T-helper 2 cell (primary cell): ENCODE measurements around the gene TSNAX.
"Not testable (repeated sequence)": the region's sequence is repeated elsewhere in the genome, so short reads cannot be mapped to it uniquely, and the experiment has no call there.

Experiments used
- DNase-seq, 5 experiments: peaks; one replicate each; pipeline versions ENCODE4 v3.0.0 to v3.0.0-alpha.2; 2012 to 2022
- total RNA-seq, 2 donors: gene quantifications; one replicate each; lab custom pipeline; 2026; lab: John Stamatoyannopoulos, UW

Gene TSNAX, protein sequence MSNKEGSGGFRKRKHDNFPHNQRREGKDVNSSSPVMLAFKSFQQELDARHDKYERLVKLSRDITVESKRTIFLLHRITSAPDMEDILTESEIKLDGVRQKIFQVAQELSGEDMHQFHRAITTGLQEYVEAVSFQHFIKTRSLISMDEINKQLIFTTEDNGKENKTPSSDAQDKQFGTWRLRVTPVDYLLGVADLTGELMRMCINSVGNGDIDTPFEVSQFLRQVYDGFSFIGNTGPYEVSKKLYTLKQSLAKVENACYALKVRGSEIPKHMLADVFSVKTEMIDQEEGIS
- total RNA-seq = 19.3 to 34.4 reads per million in 2 donors

DNA sequence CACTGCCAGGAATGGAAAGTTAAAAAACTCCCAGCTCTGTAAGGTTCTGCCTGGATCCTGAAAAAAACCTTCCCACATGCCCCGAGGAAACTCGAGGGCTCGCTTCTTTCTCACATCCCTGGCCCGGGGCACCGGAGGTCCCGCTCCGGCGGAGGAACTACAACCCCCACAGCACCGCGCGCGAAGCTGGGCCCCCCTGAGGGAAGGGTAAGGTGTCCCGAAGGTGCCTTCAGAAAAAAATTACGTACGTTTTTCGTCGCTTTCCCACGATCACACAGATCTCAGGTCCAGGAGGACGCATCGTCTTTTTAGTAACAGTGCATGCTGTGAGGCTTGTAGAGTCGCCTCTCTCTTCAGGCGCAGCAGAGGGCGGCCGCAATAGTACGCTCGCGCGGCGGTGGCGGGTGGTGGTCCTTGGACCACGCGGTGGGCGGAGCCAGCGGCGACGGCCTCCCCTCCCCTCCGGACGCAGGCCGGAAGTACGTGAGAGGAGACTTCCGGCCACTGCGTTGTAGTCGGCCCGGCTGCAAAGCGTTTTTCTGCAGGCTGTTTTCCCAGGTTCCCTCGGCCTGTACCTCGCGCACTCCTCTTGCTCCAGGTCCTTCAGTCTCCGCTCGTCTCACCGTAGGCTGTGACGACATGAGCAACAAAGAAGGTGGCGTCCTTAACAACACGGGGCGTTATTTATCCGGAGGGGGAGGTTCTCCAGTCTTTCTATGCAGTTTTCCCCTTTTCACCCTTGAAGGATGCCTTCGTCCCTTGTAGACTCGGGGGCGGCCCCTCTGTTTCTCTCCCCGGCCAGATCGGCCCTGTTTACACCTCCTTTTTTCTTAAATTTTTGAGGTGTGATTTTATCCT, at the start of gene TSNAX:
Gene TSNAX, plus strand, starts transcription at position 498 of the 858 bp plus-strand sequence. Its CDS starts 142 bp downstream, at position 640.
- DNase-seq = peak; percentile 75 to 96 (median 84)

DNA sequence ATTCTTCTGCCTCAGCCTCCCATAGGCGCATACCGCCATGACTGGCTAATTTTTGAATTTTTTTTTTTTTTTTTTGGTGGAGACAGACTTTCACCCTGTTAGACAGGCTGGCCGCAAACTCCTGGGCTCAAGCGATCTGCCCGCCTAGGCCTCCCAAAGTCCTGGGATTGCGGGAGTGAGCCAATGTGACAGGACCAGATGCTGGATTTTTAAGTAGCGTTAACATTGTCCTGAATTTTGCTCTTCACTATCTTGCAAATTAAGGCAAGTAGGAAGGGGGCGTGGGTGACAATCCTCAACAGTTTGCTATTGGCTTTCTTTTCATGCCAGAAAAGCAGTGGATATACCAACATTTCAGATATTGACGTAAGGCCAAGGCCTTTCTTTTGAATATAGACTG, 49.7 kb upstream of the TSNAX start:
- no peak for DNase-seq

DNA sequence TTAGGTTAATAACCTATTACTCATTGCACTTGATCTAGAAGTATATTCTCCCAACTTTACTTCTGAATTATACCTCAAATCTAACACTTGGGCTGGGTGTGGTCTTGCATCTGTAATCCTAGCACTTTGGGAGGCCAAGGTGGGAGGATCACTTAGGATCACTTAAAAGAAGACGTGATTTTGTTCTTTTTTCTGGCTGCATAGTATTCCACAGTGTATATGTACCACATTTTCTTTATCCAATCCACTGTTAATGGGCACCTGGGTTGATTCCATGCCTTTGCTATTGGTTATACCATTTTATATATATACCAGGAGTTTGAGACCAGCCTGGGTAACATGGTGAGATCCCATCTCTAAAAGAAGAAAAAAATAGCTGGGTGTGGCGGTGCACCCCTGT, 48.5 kb upstream of the TSNAX start:
- no peak for DNase-seq

DNA sequence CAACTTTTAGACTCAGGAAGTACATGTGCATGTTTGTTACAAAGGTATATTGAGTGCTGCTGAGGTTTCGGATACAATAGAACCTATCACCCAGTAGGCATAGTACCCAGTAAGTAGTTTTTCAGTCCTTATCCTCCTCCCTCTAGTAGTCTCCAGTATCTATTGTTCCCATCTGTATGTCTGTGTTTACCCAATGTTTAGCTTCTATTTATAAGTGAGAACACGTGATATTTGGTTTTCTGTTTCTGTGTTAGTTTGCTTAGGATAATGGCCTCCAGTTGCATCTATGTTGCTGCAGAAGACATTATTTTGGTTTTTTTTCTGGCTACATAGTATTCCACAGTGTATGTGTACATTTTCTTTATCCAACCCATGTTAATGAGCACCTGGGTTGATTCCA, 47.2 kb upstream of the TSNAX start:
- no peak for DNase-seq

DNA sequence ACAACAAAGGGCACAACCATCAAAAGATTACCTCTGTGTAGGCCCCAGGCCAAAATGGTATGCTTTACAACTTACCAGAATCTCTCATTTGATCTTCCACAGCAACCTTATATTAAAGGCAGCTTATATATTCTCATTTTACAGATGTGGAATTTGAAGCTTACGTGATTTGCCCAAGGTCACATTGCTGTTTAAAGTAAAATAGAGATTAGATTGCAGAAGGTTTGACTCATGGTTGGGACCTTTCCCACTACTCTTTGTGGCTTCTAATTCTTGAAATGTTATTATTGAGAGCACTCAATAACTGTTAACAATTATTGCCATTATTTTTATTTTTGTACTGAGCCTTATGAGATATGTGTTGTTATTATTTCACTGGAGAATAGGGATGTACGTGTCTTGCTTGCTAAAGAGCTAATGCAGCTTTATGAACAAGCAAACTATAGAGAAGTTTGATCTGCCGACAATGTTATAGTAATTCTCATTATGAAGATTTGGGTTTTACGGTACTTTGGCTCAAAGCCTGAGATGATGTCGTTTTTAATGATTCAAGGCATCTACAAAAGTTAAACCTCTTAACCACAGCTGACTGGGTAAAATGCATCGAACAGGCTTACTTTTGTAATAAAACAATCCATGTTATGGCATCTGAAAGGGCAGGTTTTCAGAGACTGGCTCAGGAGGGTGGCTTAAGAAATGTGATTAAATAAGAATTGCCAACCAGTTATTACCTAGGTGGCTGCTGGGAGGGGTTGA, 43.3 kb upstream of the TSNAX start:
- no peak for DNase-seq

DNA sequence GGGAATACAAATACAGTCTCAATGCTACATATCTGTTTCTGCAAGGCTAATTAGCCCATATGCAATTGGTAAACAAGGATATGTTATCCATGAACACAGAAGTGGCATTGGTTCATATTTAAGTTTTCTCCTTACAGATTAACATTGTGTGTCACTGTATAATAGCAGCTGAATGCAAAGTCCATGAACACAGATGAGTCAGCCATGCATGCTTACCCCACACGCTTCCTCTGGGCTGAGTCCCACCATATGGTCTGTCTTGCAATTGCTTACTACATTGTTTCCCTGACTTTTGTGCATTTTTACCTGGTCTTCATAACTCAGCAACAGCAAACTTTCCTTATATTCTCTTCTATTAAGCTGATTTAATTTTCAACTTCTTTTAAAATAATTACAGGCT, 41.5 kb upstream of the TSNAX start:
- no peak for DNase-seq

DNA sequence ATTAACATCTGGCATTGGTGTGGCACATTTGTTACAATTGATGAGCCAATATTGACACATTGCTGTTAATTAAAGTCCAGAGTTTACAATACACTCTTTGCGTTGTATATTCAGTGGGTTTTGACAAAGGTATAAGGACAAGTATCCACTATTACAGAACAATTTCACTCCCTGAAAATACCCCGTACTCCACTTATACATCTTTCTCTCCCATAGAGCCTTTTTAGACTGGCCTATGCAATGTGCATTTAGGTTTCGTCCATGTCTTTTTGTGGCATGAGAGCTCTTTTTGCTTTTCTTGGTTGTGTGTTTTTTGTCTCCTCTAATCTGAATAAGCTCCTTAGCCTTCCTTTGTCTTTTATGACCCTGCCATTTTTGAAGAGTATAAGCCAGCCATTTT, 40.6 kb upstream of the TSNAX start:
- DNase-seq = no peak

DNA sequence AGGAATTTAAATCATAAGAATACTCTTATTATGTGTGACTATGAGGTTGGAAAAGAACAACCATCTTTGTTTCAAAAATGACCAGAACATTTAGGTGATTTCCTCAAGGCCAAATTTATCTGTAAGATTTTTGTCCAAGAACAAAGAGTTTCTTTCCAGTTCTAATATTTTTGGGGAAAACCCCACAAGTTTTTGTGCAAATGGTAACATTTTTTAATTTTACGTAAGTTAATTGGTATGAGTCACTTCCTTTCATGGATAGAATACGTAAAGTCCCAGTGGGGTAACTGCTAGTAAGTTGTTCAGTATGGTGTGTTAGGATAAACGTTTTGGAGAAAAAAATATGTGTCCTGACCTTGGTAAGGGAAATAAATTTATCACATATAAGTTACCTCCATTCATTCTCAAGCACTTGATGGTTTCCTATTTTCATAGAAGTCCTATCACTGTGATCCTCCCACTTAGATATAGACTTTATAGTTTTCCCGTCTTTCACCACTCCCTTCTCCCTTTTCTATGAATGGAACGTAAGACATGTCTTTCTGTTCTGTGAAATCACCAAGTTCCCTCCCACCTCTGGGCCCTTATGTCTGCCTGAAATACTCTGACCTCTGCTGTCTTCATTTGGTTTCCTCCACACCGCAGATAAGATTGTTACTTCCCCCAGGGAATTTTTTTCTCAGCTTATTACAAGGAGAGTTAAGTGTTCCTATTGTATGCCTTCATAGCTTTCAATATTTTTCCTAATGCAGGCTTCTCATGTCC, 34.9 kb upstream of the TSNAX start:
- DNase-seq = no peak

DNA sequence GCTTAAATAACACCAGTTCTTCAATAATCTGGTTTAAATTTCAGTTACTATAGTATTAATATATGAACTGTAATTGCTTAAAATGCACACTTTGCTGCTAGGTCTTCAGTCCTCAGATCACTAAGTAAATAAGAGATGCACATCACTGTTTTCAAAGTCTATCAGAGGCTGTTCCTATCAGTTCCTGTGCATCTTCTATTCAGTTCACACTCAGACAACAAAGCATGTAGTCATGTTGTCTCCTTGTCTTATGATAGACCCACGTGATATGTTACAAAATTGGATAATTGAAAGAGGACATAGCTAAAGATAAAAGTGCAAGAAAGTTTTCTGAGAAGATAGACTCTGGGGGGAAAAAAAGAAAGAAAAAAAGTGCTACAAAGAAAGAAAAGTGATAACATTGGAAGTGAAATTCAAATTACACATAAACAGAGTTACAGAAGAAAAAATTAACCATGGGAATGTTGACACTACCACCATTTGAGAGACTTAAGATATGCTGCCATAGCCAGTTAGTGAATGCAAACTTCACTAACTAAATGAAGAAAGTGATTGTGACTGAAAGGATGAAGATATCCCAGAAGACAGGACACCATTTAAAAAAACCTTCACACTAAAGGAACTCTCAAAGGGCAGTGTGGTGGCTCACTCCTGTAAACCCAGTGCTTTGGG, 33.9 kb upstream of the TSNAX start:
- DNase-seq = peak in 1 of 5 experiments; percentile 10

DNA sequence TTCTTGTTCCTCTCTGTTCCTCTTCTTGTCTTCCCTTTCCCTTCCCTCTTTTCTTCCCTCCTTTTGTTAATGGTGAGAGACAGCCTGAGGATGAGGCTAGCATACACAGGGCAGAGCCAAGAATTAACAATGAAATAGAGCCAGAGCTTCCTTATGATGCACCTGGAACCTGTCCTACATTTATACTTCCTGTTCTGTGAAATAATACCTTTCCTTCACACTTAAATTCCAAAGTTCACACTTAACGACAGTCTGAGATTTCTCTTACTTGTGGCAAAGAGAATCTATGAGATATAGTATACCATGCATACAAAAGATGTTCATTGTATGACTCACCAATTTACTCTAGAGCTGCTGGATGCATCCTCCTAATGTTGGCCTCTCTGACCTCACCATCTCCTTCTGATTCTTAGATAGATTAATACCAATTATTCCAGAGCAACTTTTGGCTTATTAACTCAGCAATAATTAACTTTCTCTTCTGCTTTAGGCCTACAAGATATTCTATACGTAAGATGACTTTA, 30.8 kb upstream of the TSNAX start:
- no peak for DNase-seq

DNA sequence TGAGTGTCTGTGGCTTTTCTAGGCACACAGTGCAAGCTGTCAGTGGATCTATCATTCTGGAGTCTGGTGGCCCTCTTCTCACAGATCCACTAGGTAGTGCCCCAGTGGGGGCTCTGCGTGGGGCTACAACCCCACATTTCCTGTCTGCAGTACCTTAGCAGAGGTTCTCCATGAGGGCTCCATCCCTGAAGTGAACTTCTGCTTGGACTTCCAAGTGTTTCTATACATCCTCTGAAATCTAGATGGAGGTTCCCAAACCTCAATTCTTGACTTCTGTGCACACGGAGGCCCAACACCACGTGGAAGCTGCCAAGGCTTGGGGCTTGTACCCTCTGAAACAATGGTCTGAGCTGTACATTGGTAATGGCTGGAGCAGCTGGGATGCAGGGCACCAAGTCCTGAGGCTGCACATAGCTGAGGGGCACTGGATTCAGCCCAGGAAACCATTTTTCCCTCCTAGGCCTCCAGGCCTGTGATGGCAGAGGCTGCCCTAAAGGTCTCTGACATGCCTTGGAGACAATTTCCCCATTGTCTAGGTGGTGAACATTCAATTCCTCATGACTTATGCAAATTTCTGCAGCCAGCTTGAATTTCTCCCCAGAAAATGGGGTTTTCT, 29.2 kb upstream of the TSNAX start:
- no peak for DNase-seq

DNA sequence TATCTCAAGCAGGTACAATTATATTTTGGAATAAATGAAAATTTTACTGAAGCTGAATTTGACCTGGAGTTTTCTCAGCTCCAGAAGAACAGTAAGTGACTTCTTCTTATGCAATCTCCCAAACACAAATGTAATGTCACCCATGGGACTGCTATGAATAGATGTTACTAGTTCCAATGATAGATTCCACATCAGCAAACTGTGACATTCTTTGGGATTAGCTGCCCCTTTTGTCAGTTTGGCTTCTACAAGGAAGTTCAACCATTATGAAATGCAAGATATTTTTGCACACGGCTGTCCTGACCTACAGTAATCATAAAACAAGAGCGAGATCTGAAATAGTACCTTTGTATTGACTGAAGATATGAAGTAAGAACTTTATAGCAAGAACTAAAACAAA, 27.8 kb upstream of the TSNAX start:
- DNase-seq = no peak

DNA sequence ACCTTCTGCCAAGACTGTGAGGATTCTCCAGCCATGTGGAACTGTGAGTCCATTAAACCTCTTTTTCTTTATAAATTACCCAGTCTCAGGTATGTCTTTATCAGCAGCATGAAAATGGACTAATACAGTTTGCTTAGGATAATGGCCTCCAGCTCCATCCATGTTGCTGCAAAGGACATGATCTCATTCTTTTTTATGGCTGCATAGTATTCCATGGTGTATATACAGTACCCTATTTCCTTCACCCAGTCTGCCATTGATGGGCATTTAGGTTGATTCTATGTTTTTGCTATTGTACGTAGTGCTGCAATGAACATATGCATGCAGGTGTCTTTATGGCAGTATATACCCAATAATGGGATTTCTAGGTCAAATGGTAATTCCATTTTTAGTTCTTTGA, 25.3 kb upstream of the TSNAX start:
- not testable (repeated sequence) for DNase-seq

DNA sequence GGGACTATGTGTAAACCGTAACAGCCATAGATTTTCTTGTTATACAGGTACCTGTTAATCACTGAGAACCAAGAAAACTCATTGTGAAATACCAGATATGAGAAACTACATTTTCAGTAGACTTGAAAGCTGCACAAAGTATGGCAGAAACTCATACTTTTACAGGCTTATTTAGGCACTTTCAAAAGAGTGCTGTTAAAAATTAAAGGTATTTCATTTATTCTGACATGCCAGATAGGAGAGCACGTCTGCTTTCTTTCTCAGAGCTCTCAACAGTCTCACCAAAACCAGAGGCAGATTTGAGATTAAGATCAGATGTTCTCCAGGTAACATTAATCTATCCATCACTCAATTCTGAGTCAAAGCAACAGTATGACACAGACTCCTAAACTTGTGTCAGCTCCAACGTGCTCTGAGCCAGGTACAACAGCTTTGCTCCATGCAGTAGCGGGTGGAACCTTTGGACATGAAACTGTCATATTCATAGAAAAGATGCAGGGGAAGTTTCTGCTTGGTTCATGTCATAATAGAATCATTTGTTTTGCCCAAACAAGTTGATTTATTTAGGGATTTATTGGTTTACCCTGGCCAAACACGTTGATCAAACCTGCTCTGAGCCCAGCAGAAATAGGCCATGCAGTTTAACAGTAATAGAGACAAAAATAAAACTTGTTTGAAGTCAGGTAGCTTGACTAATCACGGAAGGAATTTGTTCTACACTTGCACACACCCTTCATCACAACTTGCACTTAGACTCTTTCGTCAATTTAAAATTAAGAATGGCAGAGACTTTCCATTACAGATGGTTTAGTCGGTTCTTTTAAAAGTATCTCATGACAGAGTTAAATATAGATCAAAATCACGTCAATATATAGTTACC, 20.8 kb upstream of the TSNAX start:
- DNase-seq = peak in 1 of 5 experiments; percentile 67

DNA sequence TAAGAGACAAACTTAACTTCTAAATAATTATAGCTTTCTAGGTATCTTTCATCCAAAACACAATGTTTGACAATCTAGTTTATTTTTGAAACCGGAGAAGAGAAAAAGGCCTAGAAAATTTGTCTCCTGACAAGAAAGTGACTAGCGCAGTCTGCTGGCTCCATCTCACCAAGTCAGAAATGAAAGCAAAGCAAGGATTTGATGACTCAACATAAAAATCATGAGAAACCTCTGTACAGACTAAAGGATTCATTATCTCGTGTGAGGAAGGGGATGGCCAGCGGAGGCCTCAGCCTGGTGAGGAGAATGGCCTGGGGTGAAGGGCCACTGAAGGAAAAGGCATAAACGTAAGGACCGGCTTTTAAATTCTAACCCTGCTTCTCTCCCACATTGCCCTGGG, 20.0 kb upstream of the TSNAX start:
- peak in 1 of 5 experiments; percentile 38 for DNase-seq

DNA sequence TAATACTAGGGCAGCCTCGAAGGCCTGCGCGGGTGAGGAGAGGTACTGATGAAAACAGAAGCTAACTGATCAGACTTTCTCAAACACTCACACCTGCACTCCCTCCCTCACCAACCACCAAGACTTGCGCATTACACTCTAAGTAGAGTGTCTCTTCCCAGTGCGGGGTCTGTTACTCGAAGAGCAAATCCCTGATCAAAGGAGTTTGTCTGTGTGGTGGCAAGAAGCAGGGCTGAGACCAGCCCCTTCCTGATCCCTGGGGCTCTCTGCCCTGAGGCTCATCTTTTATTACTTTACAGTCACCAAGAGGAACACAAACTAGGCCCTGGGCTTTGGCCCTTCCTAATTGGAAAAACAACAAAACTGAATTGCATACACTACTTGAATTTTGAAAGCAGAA, 19.5 kb upstream of the TSNAX start:
- DNase-seq = no peak

DNA sequence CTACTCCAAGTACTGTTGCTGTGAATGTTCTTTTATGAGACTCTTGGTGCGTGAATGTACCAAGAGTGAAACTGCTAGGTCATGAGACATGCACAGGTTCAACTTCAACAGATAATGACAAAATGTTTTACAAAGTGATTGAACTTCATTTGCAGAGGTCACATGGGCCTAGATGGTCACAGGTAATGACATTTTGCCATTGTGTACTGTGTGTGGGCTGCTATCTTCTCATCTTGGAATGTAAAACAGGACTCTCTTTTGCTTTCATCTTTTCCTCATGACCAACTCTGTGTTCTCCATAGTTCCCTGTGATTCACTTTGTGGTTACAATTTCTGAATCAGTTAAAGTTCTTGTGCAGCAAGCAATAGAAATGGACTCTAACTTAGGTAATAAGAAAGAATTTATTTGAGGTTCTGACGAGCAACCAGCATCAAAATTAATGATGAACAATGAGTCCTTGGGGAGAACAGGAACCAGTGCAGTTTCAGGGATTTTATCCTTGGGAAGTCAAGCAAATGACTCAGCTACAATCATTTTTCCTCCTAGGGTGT, 16.2 kb upstream of the TSNAX start:
- no peak for DNase-seq

DNA sequence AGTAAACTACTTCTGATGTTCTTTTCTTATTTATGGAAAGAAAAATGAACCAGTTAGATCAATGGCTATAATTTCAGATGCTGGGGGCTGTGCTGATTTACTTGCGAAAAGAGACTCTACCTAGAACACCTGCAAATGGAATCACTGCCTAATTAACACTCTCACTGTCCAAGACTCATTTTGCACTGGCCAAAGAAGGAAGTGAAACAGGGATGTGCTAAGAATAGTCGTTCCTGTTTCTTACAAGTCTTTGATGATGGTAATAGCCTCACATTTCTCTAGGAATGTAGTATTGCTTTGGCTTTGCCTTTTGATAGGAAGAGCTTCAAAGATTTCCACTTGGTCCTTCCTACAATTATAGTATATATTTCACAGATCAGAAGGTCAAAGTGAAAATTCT, 12.7 kb upstream of the TSNAX start:
- DNase-seq = no peak

DNA sequence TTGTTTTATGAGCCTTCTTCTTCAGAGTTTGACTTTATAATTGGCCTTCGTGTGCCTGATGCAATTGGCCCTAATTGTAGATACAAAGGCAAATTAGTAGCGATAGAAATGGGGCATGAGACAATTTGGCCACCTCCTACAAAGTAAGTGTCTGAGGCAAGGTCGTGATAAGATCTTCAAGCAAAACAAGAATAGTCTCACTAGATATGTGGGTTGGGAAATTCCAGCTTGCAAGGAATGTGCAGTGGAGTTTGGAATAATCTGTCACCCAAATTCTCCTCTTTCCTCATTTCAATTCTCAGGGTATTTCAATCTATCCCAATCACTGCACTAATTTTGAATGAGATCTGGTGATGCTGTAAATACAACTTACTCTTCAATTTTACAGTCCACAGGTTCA, 11.4 kb upstream of the TSNAX start:
- DNase-seq = no peak

DNA sequence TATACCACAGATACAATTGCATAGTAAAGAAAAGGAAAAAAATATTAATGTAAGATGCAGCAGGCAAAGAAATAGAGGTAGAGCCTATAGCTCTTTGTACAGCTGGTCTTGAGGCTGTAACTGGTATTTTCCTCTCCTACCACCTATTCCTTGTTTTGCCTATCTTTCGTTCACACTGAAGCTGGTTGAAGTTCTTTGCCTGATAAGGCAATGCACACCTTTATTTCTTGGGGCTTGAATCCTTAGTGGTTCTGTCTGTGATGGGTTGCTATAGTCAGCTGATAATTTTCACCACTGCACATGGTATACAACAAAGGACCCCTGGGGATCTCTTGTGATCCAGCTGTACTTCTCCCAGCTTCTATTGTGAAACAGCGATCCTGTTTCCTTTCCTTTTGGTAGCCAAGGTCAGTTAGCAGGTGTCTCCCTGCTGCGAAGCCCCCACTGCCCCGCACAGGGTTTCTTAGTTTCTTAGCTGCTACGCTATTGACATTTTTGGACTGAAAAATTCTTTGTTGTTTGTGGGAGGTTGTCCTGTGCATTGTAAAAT, 9.9 kb upstream of the TSNAX start:
- DNase-seq = no peak
